ENCODE measurements around the gene TNNT3. TPM values are rescaled to one million over a fixed set of nuclear protein-coding genes. Genes with fewer than 3 reads are reported as not detected.
A peak's percentile ranks its signal among the peaks of the same experiment; 100 is the strongest.

TNNT3 gene
- total and polyA plus RNA-seq, 2 experiments from 2014 or later = 2.7 to 3.8 TPM

DNA sequence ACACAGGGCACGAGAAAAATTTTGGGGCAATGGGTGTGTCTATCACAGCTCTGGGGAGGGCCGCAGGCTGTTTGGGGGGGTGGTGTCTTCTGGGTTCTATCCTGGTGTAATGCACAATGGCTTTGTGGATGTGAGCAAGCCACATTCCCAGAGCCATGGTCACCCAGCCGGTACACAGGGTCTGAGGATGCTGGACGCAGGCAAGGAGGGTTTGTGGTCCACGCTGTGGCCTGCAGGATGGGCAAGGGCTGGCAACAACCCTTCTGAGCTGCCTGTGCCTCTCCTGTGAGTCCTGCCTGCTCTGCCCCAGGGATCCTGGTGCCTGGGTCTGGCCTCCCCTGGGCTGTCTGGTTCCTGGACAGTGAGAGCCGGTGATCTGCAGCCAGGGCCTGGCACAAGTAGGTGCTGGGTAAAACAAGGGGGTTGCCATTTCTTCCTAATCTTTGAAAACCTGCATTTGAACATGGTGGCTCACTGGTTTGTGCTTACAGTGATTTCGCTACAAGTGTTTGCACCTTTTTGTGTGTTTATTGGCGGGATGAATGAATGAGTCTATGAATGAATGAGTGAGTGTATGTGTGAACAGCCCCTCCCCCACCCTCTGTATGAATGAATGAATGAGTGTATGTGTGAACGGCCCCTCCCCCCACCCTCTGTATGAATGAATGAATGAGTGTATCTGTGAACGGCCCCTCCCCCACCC lies 23.2 kb downstream of the TNNT3 start:
- H3K4me3 ChIP-seq = no peak overlapping the region
- H3K27ac ChIP-seq = no peak overlapping the region
- H3K27me3 ChIP-seq = no peaks in the 10 kb centered on the region
- no peaks in the 10 kb centered on the region for H3K4me1 ChIP-seq (ENCODE audit: low read depth)
- H3K9me3 ChIP-seq (ENCODE audit: low read depth) = no peaks in the 10 kb centered on the region
- H3K36me3 ChIP-seq = no peaks in the 10 kb centered on the region
- TF ChIP-seq, protein P1, sequence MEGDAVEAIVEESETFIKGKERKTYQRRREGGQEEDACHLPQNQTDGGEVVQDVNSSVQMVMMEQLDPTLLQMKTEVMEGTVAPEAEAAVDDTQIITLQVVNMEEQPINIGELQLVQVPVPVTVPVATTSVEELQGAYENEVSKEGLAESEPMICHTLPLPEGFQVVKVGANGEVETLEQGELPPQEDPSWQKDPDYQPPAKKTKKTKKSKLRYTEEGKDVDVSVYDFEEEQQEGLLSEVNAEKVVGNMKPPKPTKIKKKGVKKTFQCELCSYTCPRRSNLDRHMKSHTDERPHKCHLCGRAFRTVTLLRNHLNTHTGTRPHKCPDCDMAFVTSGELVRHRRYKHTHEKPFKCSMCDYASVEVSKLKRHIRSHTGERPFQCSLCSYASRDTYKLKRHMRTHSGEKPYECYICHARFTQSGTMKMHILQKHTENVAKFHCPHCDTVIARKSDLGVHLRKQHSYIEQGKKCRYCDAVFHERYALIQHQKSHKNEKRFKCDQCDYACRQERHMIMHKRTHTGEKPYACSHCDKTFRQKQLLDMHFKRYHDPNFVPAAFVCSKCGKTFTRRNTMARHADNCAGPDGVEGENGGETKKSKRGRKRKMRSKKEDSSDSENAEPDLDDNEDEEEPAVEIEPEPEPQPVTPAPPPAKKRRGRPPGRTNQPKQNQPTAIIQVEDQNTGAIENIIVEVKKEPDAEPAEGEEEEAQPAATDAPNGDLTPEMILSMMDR (IDR thresholded peaks at IDR 0.05; ENCODE audit: low read depth, low read length) = no peak
- DNase-seq (ENCODE audit: low read depth in 1 of 2, low spot score in 1 of 2) = no peak

- Histone ChIP-seq H3K27ac (no peak overlapping the region), H3K9me3 (ENCODE audit: low read depth) (no peaks in the 10 kb centered on the region), H3K27me3 (no peaks in the 10 kb centered on the region), H3K4me3 (no peak overlapping the region), H3K4me1 (ENCODE audit: low read depth) (no peaks in the 10 kb centered on the region), H3K36me3 (no peaks in the 10 kb centered on the region)
- TF ChIP-seq, protein P1 (IDR thresholded peaks at IDR 0.05; ENCODE audit: low read depth, low read length) = no peak
- DNase-seq (ENCODE audit: low read depth in 1 of 2, low spot score in 1 of 2) = no peak
Observed at GRCh38 chr11:1943576-1943975, 24.1 kb downstream of the TNNT3 start.

DNA sequence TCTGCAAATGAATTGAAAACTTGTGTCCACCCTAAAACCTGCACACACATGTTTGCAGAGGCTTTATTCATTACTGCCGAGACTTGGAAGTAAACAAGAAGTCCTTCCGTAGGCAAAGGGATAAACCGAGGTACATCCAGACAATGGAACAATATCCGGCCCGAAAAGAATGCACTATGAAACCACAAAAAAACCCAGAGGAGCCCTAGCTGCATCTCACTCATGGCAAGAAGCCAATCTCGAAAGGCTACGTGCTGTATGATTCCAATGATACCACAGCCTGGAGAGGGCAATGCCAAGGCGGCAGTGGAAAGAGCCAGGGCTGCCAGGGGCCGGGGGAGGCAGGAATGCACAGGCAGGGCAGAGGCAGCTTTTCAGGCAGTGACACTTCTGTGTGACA lies 24.5 kb downstream of the TNNT3 start:
- Histone ChIP-seq H3K27ac (no peak overlapping the region), H3K4me1 (ENCODE audit: low read depth) (no peaks in the 10 kb centered on the region), H3K9me3 (ENCODE audit: low read depth) (no peaks in the 10 kb centered on the region), H3K4me3 (no peak overlapping the region), H3K27me3 (no peaks in the 10 kb centered on the region), H3K36me3 (no peaks in the 10 kb centered on the region)
- peak in 1 of 2 donors; percentile 45 for DNase-seq (ENCODE audit: low read depth in 1 of 2, low spot score in 1 of 2)
- TF ChIP-seq, protein P1 (IDR thresholded peaks at IDR 0.05; ENCODE audit: low read depth, low read length) = no peak

DNA sequence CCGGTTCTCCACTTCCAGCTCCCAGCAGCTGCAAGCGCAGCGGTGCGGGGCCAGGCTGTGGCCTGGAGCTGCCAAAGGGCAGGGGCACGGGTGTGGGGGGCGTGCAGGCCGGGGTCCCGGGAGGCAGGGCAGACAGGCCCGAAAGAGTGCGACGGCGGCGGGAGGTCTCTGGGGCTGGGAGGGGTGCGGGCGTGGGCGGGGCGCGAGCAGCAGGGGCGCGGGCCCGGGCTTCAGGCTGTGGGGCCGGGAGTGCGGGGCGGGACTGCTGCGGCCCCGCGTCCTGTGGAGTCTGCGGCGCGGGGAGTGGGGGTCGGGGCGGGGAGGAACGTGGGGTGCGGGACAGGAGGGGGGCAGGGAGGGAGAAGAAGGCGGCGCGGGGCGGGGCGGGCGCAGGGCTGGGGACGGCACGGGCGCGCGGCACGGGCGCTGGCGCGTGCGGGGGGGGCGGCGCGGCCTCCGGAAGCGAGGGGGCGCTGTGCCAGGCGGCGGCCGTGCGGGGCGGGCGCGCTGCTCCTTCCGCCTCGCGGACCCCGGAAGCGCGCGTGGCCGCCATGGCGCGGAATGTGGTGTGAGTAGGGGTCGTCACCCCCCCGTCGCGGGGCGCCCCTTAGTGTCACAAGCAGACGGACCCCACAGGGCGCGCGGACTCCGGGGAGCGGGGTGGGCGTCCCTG lies 27.4 kb downstream of the TNNT3 start, which contains the start of gene MRPL23:
Gene MRPL23, plus strand, starts transcription at position 521 of the 673 bp plus-strand sequence. Its CDS starts 31 bp downstream, at position 552.
- Histone ChIP-seq H3K27me3 (no peaks in the 10 kb centered on the region), H3K4me1 (ENCODE audit: low read depth) (no peaks in the 10 kb centered on the region), H3K27ac (no peak within 1 kb of the TSS), H3K9me3 (ENCODE audit: low read depth) (no peaks in the 10 kb centered on the region), H3K4me3 (no peak within 1 kb of the TSS), H3K36me3 (no peaks in the 10 kb centered on the region)
- no peak for DNase-seq (ENCODE audit: low read depth in 1 of 2, low spot score in 1 of 2)
- TF ChIP-seq, protein P1 (IDR thresholded peaks at IDR 0.05; ENCODE audit: low read depth, low read length) = no peak

- H3K27me3 ChIP-seq = no peaks in the 10 kb centered on the region
- H3K27ac ChIP-seq = no peak overlapping the region
- no peak for DNase-seq (ENCODE audit: low read depth in 1 of 2, low spot score in 1 of 2)
- TF ChIP-seq, protein P1 (IDR thresholded peaks at IDR 0.05; ENCODE audit: low read depth, low read length) = no peak
- H3K9me3 ChIP-seq (ENCODE audit: low read depth) = no peaks in the 10 kb centered on the region
- H3K4me1 ChIP-seq (ENCODE audit: low read depth) = no peaks in the 10 kb centered on the region
- H3K4me3 ChIP-seq = no peak overlapping the region
- no peaks in the 10 kb centered on the region for H3K36me3 ChIP-seq
Observed at GRCh38 chr11:1947592-1948237, 28.2 kb downstream of the TNNT3 start.
